B cell (primary cell): Measurements from ENCODE around the gene CREB5. TPM values are rescaled to one million over a fixed set of nuclear protein-coding genes. Genes with fewer than 3 reads are reported as not detected.

ENCODE experiments used
- ATAC-seq: fragments of 200-7000 bp; cut with Tn5 transposase; one replicate; pipeline ENCODE4 v1.10.0; 2021; ENCODE audit warnings: low read depth, mild to moderate bottlenecking, moderate number of reproducible peaks, moderate library complexity
- CTCF ChIA-PET: fragments of 350-600 bp; sonication (Branson Sonifier 250); formaldehyde crosslinking; loops from one replicate; lab custom pipeline; 2021; ENCODE audit warnings: antibody characterized with exemption, inconsistent platforms; lab: Charles Lee
- POLR2A ChIA-PET: fragments of 350-600 bp; sonication (Branson Sonifier 250); formaldehyde crosslinking; loops from one replicate; lab custom pipeline; 2021; ENCODE audit warnings: antibody characterized with exemption; lab: Charles Lee
- DNase-seq: peaks from one replicate; pipeline ENCODE4 v3.0.0; 2013
- H2AFZ ChIP-seq: 2 replicates; pipeline ENCODE4 v1.6.1; 2012; ENCODE audit warnings: mild to moderate bottlenecking, low read depth, low read length; ENCODE audit not compliant: insufficient read depth, poor library complexity, severe bottlenecking
- H3K27ac ChIP-seq, 2 donors: 1 replicate in 1 of 2; 2 replicates in 1 of 2; pipeline ENCODE4 v1.5.1; 2012 to 2013; ENCODE audit warnings: low read length in 2 of 2, mild to moderate bottlenecking in 2 of 2, moderate library complexity in 1 of 2
- H3K27me3 ChIP-seq, 4 experiments: fragments of 200-600 bp in 1 of 4; sonication (generic) in 1 of 4; replicated peaks in 1 of 4; 1 replicate in 2 of 4; 2 replicates in 2 of 4; pipeline versions ENCODE4 v1.6.1 to v1.7.0; 2013 to 2016; ENCODE audit warnings: low read length in 3 of 4, mild to moderate bottlenecking in 2 of 4, mixed read lengths in 1 of 4, moderate library complexity in 1 of 4; ENCODE audit not compliant: insufficient read depth in 4 of 4, control insufficient read depth in 3 of 4; ENCODE audit errors: control extremely low read depth in 1 of 4
- H3K36me3 ChIP-seq, 2 experiments: replicated peaks in 1 of 2; 1 replicate in 1 of 2; 2 replicates in 1 of 2; pipeline versions ENCODE4 v1.6.1 to v1.7.1; 2013; ENCODE audit warnings: low read length in 1 of 2; ENCODE audit not compliant: insufficient read depth in 2 of 2, control insufficient read depth in 1 of 2; ENCODE audit errors: control extremely low read depth in 1 of 2, extremely low read depth in 1 of 2
- H3K4me1 ChIP-seq, 2 donors: fragments of 200-600 bp in 1 of 2; sonication (generic) in 1 of 2; 1 replicate in 1 of 2; 2 replicates in 1 of 2; pipeline versions ENCODE4 v1.5.1 to v1.6.1; 2013 to 2017; ENCODE audit warnings: low read length in 2 of 2; ENCODE audit not compliant: control insufficient read depth in 2 of 2, insufficient read depth in 2 of 2
- H3K4me2 ChIP-seq: replicated peaks from 2 replicates; pipeline ENCODE3; 2012; ENCODE audit warnings: mild to moderate bottlenecking, low read depth, low read length; ENCODE audit not compliant: poor library complexity, severe bottlenecking
- H3K4me3 ChIP-seq, 5 experiments: fragments of 200-600 bp in 1 of 5; sonication (generic) in 1 of 5; 1 replicate in 3 of 5; 2 replicates in 2 of 5; pipeline versions ENCODE4 v1.5.1 to v1.7.0; 2011 to 2016; ENCODE audit warnings: low read length in 4 of 5, mild to moderate bottlenecking in 4 of 5, low read depth in 2 of 5, control low read depth in 1 of 5, moderate library complexity in 1 of 5; ENCODE audit not compliant: insufficient read depth in 1 of 5; ENCODE audit errors: control extremely low read depth in 1 of 5, extremely low read depth in 1 of 5
- H3K79me2 ChIP-seq: fragments of 200-600 bp; sonication (generic); one replicate; pipeline ENCODE4 v1.6.0; 2016; ENCODE audit warnings: low read length; ENCODE audit not compliant: control insufficient read depth, insufficient read depth
- H3K9ac ChIP-seq: fragments of 200-600 bp; sonication (generic); 2 replicates; pipeline ENCODE4 v1.6.1; 2017; ENCODE audit warnings: mild to moderate bottlenecking, low read length, moderate library complexity
- H3K9me3 ChIP-seq, 3 donors: one replicate each; pipeline versions ENCODE4 v1.6.1 to v1.7.1; 2013; ENCODE audit warnings: low read length in 2 of 3; ENCODE audit not compliant: control insufficient read depth in 2 of 3, insufficient read depth in 1 of 3; ENCODE audit errors: control extremely low read depth in 1 of 3
- H4K20me1 ChIP-seq: 2 replicates; pipeline ENCODE4 v1.6.0; 2012; ENCODE audit warnings: mild to moderate bottlenecking, low read length; ENCODE audit not compliant: insufficient read depth, control insufficient read depth, poor library complexity, severe bottlenecking
- H3K27ac Mint-ChIP-seq: one replicate; pipeline ENCODE4 v1.8.0; 2021; ENCODE audit warnings: mixed read lengths
- H3K27me3 Mint-ChIP-seq: one replicate; pipeline ENCODE4 v1.8.0; 2021; ENCODE audit warnings: mixed read lengths
- H3K4me1 Mint-ChIP-seq: one replicate; pipeline ENCODE4 v1.8.0; 2021; ENCODE audit warnings: mixed read lengths
- H3K4me3 Mint-ChIP-seq: one replicate; pipeline ENCODE4 v1.8.0; 2021; ENCODE audit warnings: mixed read lengths
- H3K9me3 Mint-ChIP-seq: one replicate; pipeline ENCODE4 v1.8.0; 2022; ENCODE audit warnings: mixed read lengths; ENCODE audit not compliant: insufficient read depth
- CTCF ChIP-seq: fragments of 200-600 bp; IDR thresholded peaks from one replicate; pipeline ENCODE4 v1.8.0; 2022; ENCODE audit warnings: antibody characterized with exemption, mild to moderate bottlenecking
- EZH2 ChIP-seq: IDR thresholded peaks from 2 replicates; pipeline ENCODE4 v1.6.1; 2012; ENCODE audit warnings: borderline replicate concordance, low read depth, mild to moderate bottlenecking, moderate library complexity, low read length; ENCODE audit not compliant: insufficient read depth, poor library complexity, severe bottlenecking
- WGBS: methylation state at CpG from one replicate; pipeline ENCODE4 v1.1.5; 2013; ENCODE audit warnings: missing lambda C conversion rate; ENCODE audit not compliant: insufficient coverage; 5-methylcytosine and 5-hydroxymethylcytosine counted together
- intact Hi-C: fragments of 100-400 bp; cut with micrococcal nuclease; formaldehyde crosslinking; loops from one replicate; pipeline ENCODE4 v1.10.0; 2022
- polyA plus RNA-seq: library from polyadenylated mRNA; depleted of rRNA; stranded (reverse); fragments of >200 nt; gene quantifications from 2 replicates; pipeline ENCODE4 v1.2.3, GENCODE V29; 2012
- total RNA-seq, 2 donors: library from RNA; stranded (reverse); fragments of 120-200 nt in 1 of 2; gene quantifications; 1 replicate in 1 of 2; 2 replicates in 1 of 2; pipeline versions ENCODE4 v1.2.3 to v1.2.4, GENCODE V29; 2013 to 2022

Gene CREB5
- total and polyA plus RNA-seq, 2 donors (not counting 1 experiment from before 2014, with no cell fraction given), result 0.05 to 0.95 TPM

- H3K27ac Mint-ChIP-seq, result no peak overlapping the region
- POLR2A ChIA-PET, result no interaction called here
- no peak overlapping the region for H3K9ac ChIP-seq
- no peak overlapping the region for H3K4me2 ChIP-seq
- CTCF ChIA-PET, result no interaction called here
- H3K9me3 Mint-ChIP-seq, result no peaks in the 10 kb centered on the region
- peaks cover 0 to 4% (median 2%) of the 10 kb centered on the region in 4 experiments for H3K27me3 ChIP-seq
- no peak overlapping the region for H3K4me3 ChIP-seq
- H4K20me1 ChIP-seq, result no peaks in the 10 kb centered on the region
- no peak for TF ChIP-seq EZH2
- no peak for TF ChIP-seq CTCF
- H3K79me2 ChIP-seq, result no peaks in the 10 kb centered on the region
- H3K27me3 Mint-ChIP-seq, result peaks cover 33% of the 10 kb centered on the region
- no peaks in the 10 kb centered on the region for H3K36me3 ChIP-seq
- H3K4me1 ChIP-seq, result no peaks in the 10 kb centered on the region
- H3K27ac ChIP-seq, result no peak overlapping the region
- intact Hi-C loops, result no loop called here
- H3K9me3 ChIP-seq, result no peaks in the 10 kb centered on the region
- ATAC-seq (no peak), DNase-seq (no peak)
- no peak overlapping the region for H2AFZ ChIP-seq
- 60% methylated on average over 2 of the region's 4 CpGs for WGBS
- no peaks in the 10 kb centered on the region for H3K4me1 Mint-ChIP-seq
- H3K4me3 Mint-ChIP-seq, result no peak overlapping the region
These were observed 11.7 kb downstream of the CREB5 start for GRCh38 chr7:28423918-28424514.

- DNase-seq (no peak), ATAC-seq (no peak)
- Histone ChIP-seq H3K9me3 (no peaks in the 10 kb centered on the region), H3K79me2 (no peaks in the 10 kb centered on the region), H3K4me3 (no peak overlapping the region), H3K9ac (no peak overlapping the region), H4K20me1 (no peaks in the 10 kb centered on the region), H3K27me3 (peaks cover 0 to 4% (median 0%) of the 10 kb centered on the region in 4 experiments), H3K4me2 (no peak overlapping the region), H3K36me3 (no peaks in the 10 kb centered on the region), H3K27ac (no peak overlapping the region), H2AFZ (no peak overlapping the region), H3K4me1 (no peaks in the 10 kb centered on the region)
- Mint-ChIP-seq H3K9me3 (no peaks in the 10 kb centered on the region), H3K27ac (no peak overlapping the region), H3K4me1 (no peaks in the 10 kb centered on the region), H3K27me3 (peaks cover 29% of the 10 kb centered on the region), H3K4me3 (no peak overlapping the region)
- TF ChIP-seq CTCF (no peak), EZH2 (no peak)
- WGBS, result 100% methylated on average over 1 of the region's 1 CpG
- ChIA-PET CTCF (interaction anchor here (0.9 to 1.0 kb wide), 2 partner anchors 10 to 16 kb away, joined by 3 read pairs; no protein-coding TSS in a partner anchor), POLR2A (no interaction called here)
- intact Hi-C loops, result no loop called here
These were observed 13.2 kb downstream of the CREB5 start for GRCh38 chr7:28425496-28425895.
